ENCODE data around the gene POU2F3.

Gene POU2F3

DNA sequence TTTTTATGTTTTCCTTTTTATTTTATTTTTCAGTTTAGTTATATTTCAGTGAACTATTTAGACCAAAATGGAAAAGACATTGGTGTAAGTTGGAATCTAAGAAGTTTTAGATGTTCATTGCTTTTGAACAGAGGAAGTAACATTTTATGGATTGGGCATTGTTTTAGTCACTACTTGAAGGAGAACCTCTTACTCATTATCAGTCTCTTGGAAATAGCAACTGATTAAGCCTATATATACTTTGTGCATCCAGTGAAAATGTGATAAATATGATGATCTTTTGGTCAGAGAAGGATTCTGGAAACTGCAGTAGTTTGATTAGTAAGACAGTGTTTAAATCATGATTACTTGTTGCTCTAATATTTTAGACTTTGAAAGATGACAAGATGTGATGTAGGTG is 110.7 kb downstream of the POU2F3 start:
- DNase-seq, result no peak

DNA sequence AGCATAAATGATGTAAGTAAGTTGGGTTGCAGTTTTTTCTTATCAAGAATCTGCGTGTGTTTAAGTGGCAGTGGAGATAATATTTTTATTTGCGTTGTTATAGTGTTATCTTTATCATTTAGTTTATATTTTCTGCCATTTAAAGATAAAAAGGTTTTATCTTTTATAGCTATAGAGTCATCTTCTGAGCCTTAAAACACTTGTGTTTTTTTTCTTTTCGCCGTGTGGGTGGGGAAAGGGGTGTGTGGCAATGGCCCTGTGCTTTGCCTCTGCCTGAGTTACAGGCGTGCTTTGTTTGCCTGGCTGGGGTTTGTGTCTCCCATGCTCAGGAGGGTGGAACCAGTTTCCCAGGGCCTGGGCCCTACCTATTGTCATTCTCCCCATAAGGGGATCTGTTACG is 112.5 kb downstream of the POU2F3 start:
- DNase-seq, result no peak

DNA sequence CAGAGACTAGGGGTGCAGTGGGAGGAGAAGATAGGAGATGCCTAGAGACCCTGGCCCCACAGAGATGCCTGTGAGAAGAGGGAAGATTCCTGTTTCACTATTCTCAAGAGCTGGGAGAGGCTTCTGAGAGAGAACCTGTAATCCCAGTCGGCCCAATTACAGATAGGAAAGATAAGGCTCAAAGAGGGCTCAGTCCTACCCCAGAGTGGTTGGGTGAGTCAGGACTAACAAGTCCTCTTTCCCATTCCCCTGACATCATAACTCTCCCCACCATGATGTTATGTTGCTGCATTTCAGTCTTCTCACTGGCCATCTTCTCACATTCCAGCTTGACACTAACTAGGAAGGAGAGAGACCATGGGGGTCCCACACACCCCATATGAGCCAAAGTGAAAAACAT is 114.1 kb downstream of the POU2F3 start:
- no peak for DNase-seq

DNA sequence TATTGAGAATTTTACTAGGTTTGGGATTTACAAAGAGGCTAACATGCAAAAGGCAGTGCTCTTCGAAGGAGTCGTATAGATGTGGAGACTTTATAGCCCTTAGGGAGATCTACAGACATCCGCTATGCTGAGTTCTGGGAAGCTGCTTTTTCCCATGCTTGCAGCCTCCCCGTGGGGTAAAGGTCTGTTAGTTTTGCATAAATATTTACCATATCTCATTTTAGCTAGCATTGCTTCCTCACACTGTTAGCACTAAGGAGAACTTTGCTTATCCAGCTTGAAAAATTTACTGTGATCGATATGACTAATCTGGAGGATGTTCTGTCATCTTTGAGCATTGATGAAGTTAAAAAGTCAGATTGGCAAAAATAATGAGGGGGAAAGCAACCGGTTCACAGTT is 114.8 kb downstream of the POU2F3 start:
- no peak for DNase-seq

DNA sequence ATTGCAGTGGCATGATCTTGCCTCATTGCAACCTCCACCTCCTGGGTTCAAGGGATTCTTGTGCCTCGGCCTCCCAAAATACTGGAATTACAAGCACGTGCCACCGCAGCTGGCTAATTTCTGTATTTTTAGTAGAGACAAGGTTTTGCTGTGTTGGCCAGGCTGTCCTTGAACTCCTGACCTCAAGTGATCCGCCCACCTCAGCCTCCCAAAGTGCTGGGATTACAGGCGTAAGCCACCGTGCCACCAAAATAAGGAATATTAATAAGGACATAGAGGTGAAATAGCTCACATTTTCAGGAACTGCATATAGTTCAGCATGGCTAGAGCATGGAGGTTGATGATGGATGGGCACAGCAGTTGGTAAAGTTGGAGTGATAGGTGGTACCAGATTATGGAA is 117.7 kb downstream of the POU2F3 start:
- no peak for DNase-seq

DNA sequence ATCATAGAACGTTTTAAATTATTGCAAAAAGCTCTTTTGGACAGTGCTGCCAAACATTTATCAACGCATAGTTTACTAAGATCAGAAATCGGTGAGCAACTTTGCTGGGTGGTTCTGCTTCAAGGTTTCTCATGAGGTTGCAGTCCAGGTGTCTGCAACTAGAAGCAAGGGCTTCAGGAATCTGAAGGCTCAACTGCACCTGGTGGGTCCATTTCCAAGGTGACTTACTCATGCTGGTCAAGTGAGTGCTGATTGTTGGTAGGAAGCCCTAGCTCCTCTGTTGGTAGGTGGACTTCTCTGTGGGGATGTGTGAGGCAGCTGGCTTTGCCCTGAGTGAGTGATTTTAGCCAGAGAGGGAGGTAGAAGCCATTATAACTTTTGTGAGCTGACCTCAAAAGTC is 118.8 kb downstream of the POU2F3 start:
- no peak for DNase-seq

DNA sequence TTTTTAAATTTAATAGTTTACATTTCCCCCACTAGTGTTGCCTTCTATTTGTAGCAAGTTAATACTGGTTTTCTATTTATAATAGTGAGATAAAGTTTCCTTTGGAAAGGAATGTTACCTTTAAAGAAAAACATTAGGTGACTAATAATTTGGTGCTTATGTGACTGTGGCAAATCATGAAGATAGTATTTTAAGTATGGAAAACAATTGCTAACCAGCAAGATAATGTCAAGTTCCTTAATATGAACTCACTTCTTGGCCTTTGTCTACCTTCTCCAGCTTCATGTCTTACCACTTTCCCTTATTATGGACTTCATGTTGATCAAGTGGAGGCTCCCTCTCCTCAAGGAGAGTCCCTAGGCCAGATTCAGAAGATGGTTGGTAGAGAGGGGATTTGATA is 123.5 kb downstream of the POU2F3 start:
- no peak for DNase-seq

DNA sequence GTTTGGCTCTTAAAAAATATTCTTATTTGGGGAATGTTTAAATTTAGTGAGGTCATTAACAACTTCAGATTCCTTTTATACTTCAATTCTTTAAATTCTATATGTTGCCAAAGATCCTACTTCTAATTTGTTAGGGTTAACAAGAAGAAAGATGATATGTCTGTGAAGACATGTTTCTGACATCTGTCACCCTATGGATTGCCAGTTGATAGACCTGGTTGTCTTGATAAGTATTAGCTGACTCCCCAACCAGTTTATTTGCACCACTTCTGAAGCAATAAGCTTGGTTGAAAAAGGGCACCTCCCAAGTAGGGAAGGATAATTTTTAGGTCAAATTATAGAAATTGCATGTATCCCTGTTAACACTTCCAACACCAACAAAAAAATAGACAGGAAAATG is 125.6 kb downstream of the POU2F3 start:
- DNase-seq, result no peak
